Measurements from ENCODE around the gene RAB3A.

The RAB3A gene

GRCh38 chr19:18224525-18225354 lies 20.9 kb upstream of the RAB3A start:
- Histone ChIP-seq H3K9me3 (ENCODE audit: insufficient read depth, low read depth, low read length) (no peaks in the 10 kb centered on the region), H3K27me3 (ENCODE audit: insufficient read depth, low read length, poor library complexity, severe bottlenecking) (no peaks in the 10 kb centered on the region), H3K36me3 (ENCODE audit: insufficient read depth, low read length) (no peaks in the 10 kb centered on the region), H2AFZ (ENCODE audit: low read length) (no peak overlapping the region), H3K4me2 (ENCODE audit: low read depth, low read length, poor library complexity, severe bottlenecking) (no peak overlapping the region), H3K4me1 (ENCODE audit: insufficient read depth, low read length, poor library complexity, severe bottlenecking) (no peaks in the 10 kb centered on the region), H3K9me2 (replicated peaks; ENCODE audit: low read depth, low read length) (no peaks in the 10 kb centered on the region), H4K20me1 (ENCODE audit: insufficient read depth, low read length, poor library complexity, severe bottlenecking) (no peaks in the 10 kb centered on the region), H3K79me2 (ENCODE audit: insufficient read depth, low read length) (no peaks in the 10 kb centered on the region), H3F3A (ENCODE audit: low read depth) (no peaks in the 10 kb centered on the region), H3K4me3 (ENCODE audit: low read length, poor library complexity, severe bottlenecking) (no peak overlapping the region), H3K9ac (ENCODE audit: low read depth, low read length, poor library complexity, severe bottlenecking) (no peak overlapping the region)
- TF ChIP-seq CTCF (conservative IDR thresholded peaks at IDR 0.05; ENCODE audit: low read length), result no peak
- no peak for TF ChIP-seq EZH2phosphoT487 (IDR thresholded peaks at IDR 0.05; ENCODE audit: borderline replicate concordance)

GRCh38 chr19:18223860-18224524 lies 20.1 kb upstream of the RAB3A start:
- Histone ChIP-seq H3K79me2 (ENCODE audit: insufficient read depth, low read length) (no peaks in the 10 kb centered on the region), H3K9me2 (replicated peaks; ENCODE audit: low read depth, low read length) (no peaks in the 10 kb centered on the region), H3K9me3 (ENCODE audit: insufficient read depth, low read depth, low read length) (no peaks in the 10 kb centered on the region), H2AFZ (ENCODE audit: low read length) (no peak overlapping the region), H3K36me3 (ENCODE audit: insufficient read depth, low read length) (no peaks in the 10 kb centered on the region), H3K27me3 (ENCODE audit: insufficient read depth, low read length, poor library complexity, severe bottlenecking) (no peaks in the 10 kb centered on the region), H3K9ac (ENCODE audit: low read depth, low read length, poor library complexity, severe bottlenecking) (no peak overlapping the region), H3K4me1 (ENCODE audit: insufficient read depth, low read length, poor library complexity, severe bottlenecking) (no peaks in the 10 kb centered on the region), H3K4me2 (ENCODE audit: low read depth, low read length, poor library complexity, severe bottlenecking) (no peak overlapping the region), H3K4me3 (ENCODE audit: low read length, poor library complexity, severe bottlenecking) (no peak overlapping the region), H3F3A (ENCODE audit: low read depth) (no peaks in the 10 kb centered on the region), H4K20me1 (ENCODE audit: insufficient read depth, low read length, poor library complexity, severe bottlenecking) (no peaks in the 10 kb centered on the region)
- no peak for TF ChIP-seq CTCF (conservative IDR thresholded peaks at IDR 0.05; ENCODE audit: low read length)
- no peak for TF ChIP-seq EZH2phosphoT487 (IDR thresholded peaks at IDR 0.05; ENCODE audit: borderline replicate concordance)

GRCh38 chr19:18221815-18222725 lies 18.2 kb upstream of the RAB3A start:
- H3F3A ChIP-seq (ENCODE audit: low read depth), result no peaks in the 10 kb centered on the region
- H3K4me3 ChIP-seq (ENCODE audit: low read length, poor library complexity, severe bottlenecking), result no peak overlapping the region
- no peak for TF ChIP-seq EZH2phosphoT487 (IDR thresholded peaks at IDR 0.05; ENCODE audit: borderline replicate concordance)
- no peak for TF ChIP-seq CTCF (conservative IDR thresholded peaks at IDR 0.05; ENCODE audit: low read length)
- H3K9me2 ChIP-seq (replicated peaks; ENCODE audit: low read depth, low read length), result no peaks in the 10 kb centered on the region
- no peaks in the 10 kb centered on the region for H3K79me2 ChIP-seq (ENCODE audit: insufficient read depth, low read length)
- no peaks in the 10 kb centered on the region for H3K9me3 ChIP-seq (ENCODE audit: insufficient read depth, low read depth, low read length)
- H4K20me1 ChIP-seq (ENCODE audit: insufficient read depth, low read length, poor library complexity, severe bottlenecking), result no peaks in the 10 kb centered on the region
- no peaks in the 10 kb centered on the region for H3K4me1 ChIP-seq (ENCODE audit: insufficient read depth, low read length, poor library complexity, severe bottlenecking)
- H3K4me2 ChIP-seq (ENCODE audit: low read depth, low read length, poor library complexity, severe bottlenecking), result no peak overlapping the region
- no peak overlapping the region for H2AFZ ChIP-seq (ENCODE audit: low read length)
- H3K36me3 ChIP-seq (ENCODE audit: insufficient read depth, low read length), result no peaks in the 10 kb centered on the region
- no peak overlapping the region for H3K9ac ChIP-seq (ENCODE audit: low read depth, low read length, poor library complexity, severe bottlenecking)
- H3K27me3 ChIP-seq (ENCODE audit: insufficient read depth, low read length, poor library complexity, severe bottlenecking), result no peaks in the 10 kb centered on the region
